ENCODE results near the gene MST1R.
A peak's percentile ranks its signal among the peaks of the same experiment; 100 is the strongest.

GRCh38 chr3:49841126-49841696 lies 62.5 kb downstream of the MST1R start:
- TF ChIP-seq CTCF (IDR thresholded peaks at IDR 0.05; ENCODE audit: borderline replicate concordance, extremely low read depth, low read length, poor library complexity, severe bottlenecking), result peak; percentile 72
- TF ChIP-seq EZH2 (IDR thresholded peaks at IDR 0.05; ENCODE audit: borderline replicate concordance, low read depth, low read length, severe bottlenecking), result no peak
